WERI-Rb-1 (cell line): ENCODE results near the gene KCNMA1.
"Not testable (repeated sequence)": the region's sequence is repeated elsewhere in the genome, so short reads cannot be mapped to it uniquely, and the experiment has no call there.

Source experiments
- DNase-seq: peaks from one replicate; pipeline ENCODE4 v3.0.0-alpha.2; 2020
- H3K27ac ChIP-seq: fragments of 250-450 bp; sonication (Bioruptor Pico); 2 replicates; pipeline ENCODE4 v1.5.1; 2020; ENCODE audit warnings: mild to moderate bottlenecking, moderate library complexity
- H3K27me3 ChIP-seq: fragments of 250-450 bp; sonication (Bioruptor Pico); 2 replicates; pipeline ENCODE4 v1.5.1; 2021; ENCODE audit warnings: mild to moderate bottlenecking, low read depth, moderate library complexity; ENCODE audit not compliant: insufficient read depth, severe bottlenecking
- H3K36me3 ChIP-seq: fragments of 250-450 bp; sonication (Bioruptor Pico); 2 replicates; pipeline ENCODE4 v1.5.1; 2020; ENCODE audit warnings: mild to moderate bottlenecking, moderate library complexity
- H3K4me3 ChIP-seq: 2 replicates; pipeline ENCODE4 v1.5.1; 2011; ENCODE audit warnings: low read depth, mild to moderate bottlenecking, control low read depth, low read length
- H3K9me3 ChIP-seq: fragments of 250-450 bp; sonication (Bioruptor Pico); 2 replicates; pipeline ENCODE4 v1.5.1; 2021; ENCODE audit warnings: mild to moderate bottlenecking, moderate library complexity; ENCODE audit not compliant: severe bottlenecking
- CTCF ChIP-seq: IDR thresholded peaks from 2 replicates; pipeline ENCODE4 v1.5.1; 2011; ENCODE audit warnings: low read depth, mild to moderate bottlenecking, control low read depth, inconsistent platforms, low read length

The KCNMA1 gene

GRCh38 chr10:77575271-77576006, 62.2 kb downstream of the KCNMA1 start:
- no peak for DNase-seq
- H3K36me3 ChIP-seq = no peaks in the 10 kb centered on the region
- H3K4me3 ChIP-seq = no peak overlapping the region
- H3K9me3 ChIP-seq = no peaks in the 10 kb centered on the region
- TF ChIP-seq CTCF = no peak
- H3K27ac ChIP-seq = no peak overlapping the region
- H3K27me3 ChIP-seq = no peaks in the 10 kb centered on the region

- Histone ChIP-seq H3K9me3 (no peaks in the 10 kb centered on the region), H3K4me3 (no peak overlapping the region), H3K27me3 (no peaks in the 10 kb centered on the region), H3K27ac (no peak overlapping the region), H3K36me3 (no peaks in the 10 kb centered on the region)
- no peak for DNase-seq
- TF ChIP-seq CTCF = no peak
These were observed 63.2 kb downstream of the KCNMA1 start for GRCh38 chr10:77574438-77574837.

- not testable (repeated sequence) for DNase-seq, H3K27me3 ChIP-seq, H3K27ac ChIP-seq, H3K9me3 ChIP-seq, H3K36me3 ChIP-seq, H3K4me3 ChIP-seq
These were observed 65.1 kb downstream of the KCNMA1 start for GRCh38 chr10:77572520-77572919.

- no peak overlapping the region for H3K27ac ChIP-seq
- DNase-seq = no peak
- no peaks in the 10 kb centered on the region for H3K9me3 ChIP-seq
- H3K4me3 ChIP-seq = no peak overlapping the region
- no peak for TF ChIP-seq CTCF
- no peaks in the 10 kb centered on the region for H3K27me3 ChIP-seq
- no peaks in the 10 kb centered on the region for H3K36me3 ChIP-seq
These were observed 66.1 kb downstream of the KCNMA1 start for GRCh38 chr10:77571490-77571889.

- Histone ChIP-seq H3K36me3 (no peaks in the 10 kb centered on the region), H3K27me3 (no peaks in the 10 kb centered on the region), H3K9me3 (no peaks in the 10 kb centered on the region), H3K27ac (no peak overlapping the region), H3K4me3 (no peak overlapping the region)
- no peak for DNase-seq
- TF ChIP-seq CTCF = no peak
These were observed 70.6 kb downstream of the KCNMA1 start for GRCh38 chr10:77566914-77567566.

- Histone ChIP-seq H3K27me3 (no peaks in the 10 kb centered on the region), H3K4me3 (no peak overlapping the region), H3K9me3 (no peaks in the 10 kb centered on the region), H3K27ac (no peak overlapping the region), H3K36me3 (no peaks in the 10 kb centered on the region)
- no peak for DNase-seq
- TF ChIP-seq CTCF = no peak
These were observed 71.4 kb downstream of the KCNMA1 start for GRCh38 chr10:77566236-77566635.
